GM12878 (cell line): ENCODE measurements around the gene HNRNPR. TPM values are rescaled to one million over a fixed set of nuclear protein-coding genes. Genes with fewer than 3 reads are reported as not detected.

Experiments
- ATAC-seq: fragments of 200-7000 bp; cut with Tn5 transposase; 3 replicates; pipeline ENCODE4 v1.9.1; 2020; ENCODE audit warnings: mild to moderate bottlenecking, moderate library complexity
- BruUV-seq: library from RNA; stranded (reverse); fragments of 400-500 nt; replicated peaks from 2 replicates; lab custom pipeline; 2021; lab: Mats Ljungman, UMichigan
- CTCF ChIA-PET: fragments of 300-600 bp; sonication (Branson Sonifier 250); formaldehyde crosslinking; extraction: SDS; loops from one replicate; lab custom pipeline; 2021; ENCODE audit warnings: inconsistent platforms; lab: Yijun Ruan, JAX
- POLR2A ChIA-PET: fragments of 350-600 bp; formaldehyde crosslinking; extraction: SDS; loops from one replicate; lab custom pipeline; 2021; ENCODE audit warnings: inconsistent platforms; lab: Charles Lee
- RAD21 ChIA-PET: fragments of 300-600 bp; sonication (Branson Sonifier 250); formaldehyde crosslinking; loops from one replicate; lab custom pipeline; 2023; ENCODE audit warnings: antibody characterized with exemption; ENCODE audit not compliant: unreplicated experiment; lab: Charles Lee
- SMC1A ChIA-PET: fragments of 300-600 bp; sonication (Branson Sonifier 250); formaldehyde crosslinking; loops from one replicate; lab custom pipeline; 2023; ENCODE audit not compliant: unreplicated experiment, uncharacterized antibody; lab: Charles Lee
- DNase-seq: peaks from one replicate; pipeline ENCODE4 v3.0.0-alpha.2; 2011; ENCODE audit warnings: low read depth, low spot score
- FAIRE-seq: peaks from 3 replicates; lab custom pipeline; 2011; peaks lifted over from hg19 to GRCh38; lab: Jason Lieb, UNC
- H2AFZ ChIP-seq: 2 replicates; pipeline ENCODE4 v1.6.0; 2011; ENCODE audit warnings: low read depth, low read length, control low read depth; ENCODE audit not compliant: control insufficient read depth
- H3K27ac ChIP-seq: 2 replicates; pipeline ENCODE4 v1.5.1; 2011; ENCODE audit warnings: control low read depth; ENCODE audit not compliant: control insufficient read depth, insufficient read depth
- H3K27me3 ChIP-seq, 2 experiments: replicated peaks in 1 of 2; 2 replicates each; pipeline versions ENCODE4 v1.6.0 to v1.6.1; 2011; ENCODE audit warnings: low read length in 1 of 2; ENCODE audit not compliant: control insufficient read depth in 2 of 2, insufficient read depth in 2 of 2
- H3K36me3 ChIP-seq, 2 experiments: 2 replicates each; pipeline ENCODE4 v1.5.1; 2011; ENCODE audit warnings: low read length in 1 of 2; ENCODE audit not compliant: control insufficient read depth in 2 of 2, insufficient read depth in 2 of 2
- H3K4me1 ChIP-seq: 2 replicates; pipeline ENCODE4 v1.6.1; 2011; ENCODE audit warnings: mild to moderate bottlenecking, low read length, moderate library complexity, mixed read lengths; ENCODE audit not compliant: control insufficient read depth, insufficient read depth
- H3K4me2 ChIP-seq: 2 replicates; pipeline ENCODE4 v1.6.0; 2011; ENCODE audit warnings: control low read depth; ENCODE audit not compliant: control insufficient read depth, insufficient read depth
- H3K4me3 ChIP-seq: fragments of 200-600 bp; sonication (generic); 2 replicates; pipeline ENCODE4 v1.5.1; 2016
- H3K79me2 ChIP-seq: 2 replicates; pipeline ENCODE4 v1.6.0; 2011; ENCODE audit warnings: low read length; ENCODE audit not compliant: control insufficient read depth, insufficient read depth
- H3K9ac ChIP-seq: 2 replicates; pipeline ENCODE4 v1.8.0; 2011; ENCODE audit warnings: low read length, control low read depth, mixed read lengths; ENCODE audit not compliant: control insufficient read depth, insufficient read depth
- H3K9me3 ChIP-seq: replicated peaks from 3 replicates; pipeline ENCODE4 v1.5.1; 2011; ENCODE audit warnings: mild to moderate bottlenecking, low read length; ENCODE audit not compliant: control insufficient read depth, insufficient read depth
- H4K20me1 ChIP-seq: 2 replicates; pipeline ENCODE4 v1.6.0; 2011; ENCODE audit not compliant: control insufficient read depth, insufficient read depth
- ATF7 ChIP-seq: fragments of 450-650 bp; IDR thresholded peaks from 2 replicates; pipeline ENCODE4 v1.6.1; 2016; ENCODE audit warnings: low read depth, mild to moderate bottlenecking
- BRCA1 ChIP-seq: IDR thresholded peaks from 2 replicates; pipeline ENCODE4 v1.6.1; 2011; ENCODE audit warnings: low read depth, low read length, improper control_type of control experiment
- E2F8 ChIP-seq: fragments of 450-650 bp; IDR thresholded peaks from 2 replicates; pipeline ENCODE4 v1.6.1; 2018; ENCODE audit warnings: mild to moderate bottlenecking, low read depth, moderate library complexity; ENCODE audit not compliant: partially characterized antibody
- FOS ChIP-seq: IDR thresholded peaks from 3 replicates; pipeline ENCODE4 v1.6.1; 2011; ENCODE audit warnings: borderline replicate concordance; ENCODE audit not compliant: insufficient read length; ENCODE audit errors: extremely low read depth
- IKZF2 ChIP-seq, 2 experiments: fragments of 450-650 bp; IDR thresholded peaks; 2 replicates each; pipeline ENCODE4 v1.6.1; 2017; ENCODE audit warnings: mild to moderate bottlenecking in 2 of 2, moderate library complexity in 2 of 2
- JUND ChIP-seq: IDR thresholded peaks from 2 replicates; pipeline ENCODE4 v1.6.1; 2012; ENCODE audit warnings: low read depth, mild to moderate bottlenecking, low read length, improper control_type of control experiment, moderate library complexity
- MLLT1 ChIP-seq: fragments of 450-650 bp; IDR thresholded peaks from 2 replicates; pipeline ENCODE4 v1.6.1; 2016; ENCODE audit warnings: mild to moderate bottlenecking
- MTA3 ChIP-seq: IDR thresholded peaks from 2 replicates; pipeline ENCODE4 v1.6.1; 2012; ENCODE audit warnings: low read length, inconsistent platforms, borderline replicate concordance
- NKRF ChIP-seq: fragments of 450-650 bp; conservative IDR thresholded peaks from 2 replicates; pipeline ENCODE4 v1.6.1; 2017; ENCODE audit warnings: mild to moderate bottlenecking, moderate library complexity
- NR2C1 ChIP-seq: fragments of 450-650 bp; IDR thresholded peaks from 2 replicates; pipeline ENCODE4 v1.6.1; 2017; ENCODE audit warnings: antibody characterized with exemption, mild to moderate bottlenecking, moderate library complexity
- PBX3 ChIP-seq: IDR thresholded peaks from 2 replicates; pipeline ENCODE4 v1.6.1; 2011; ENCODE audit warnings: mild to moderate bottlenecking, low read depth, low read length, moderate library complexity; ENCODE audit not compliant: insufficient replicate concordance
- PKNOX1 ChIP-seq: fragments of 450-650 bp; IDR thresholded peaks from 2 replicates; pipeline ENCODE4 v1.6.1; 2016; ENCODE audit warnings: mild to moderate bottlenecking
- PML ChIP-seq: IDR thresholded peaks from 2 replicates; pipeline ENCODE4 v1.6.1; 2012; ENCODE audit warnings: low read length, inconsistent platforms
- POLR2A ChIP-seq: IDR thresholded peaks from 2 replicates; pipeline ENCODE4 v1.6.1; 2011; ENCODE audit warnings: low read depth, mild to moderate bottlenecking, low read length
- RBBP5 ChIP-seq: fragments of 200-600 bp; sonication (generic); conservative IDR thresholded peaks from 2 replicates; pipeline ENCODE4 v1.6.1; 2016
- ZSCAN29 ChIP-seq: fragments of 450-650 bp; IDR thresholded peaks from 2 replicates; pipeline ENCODE4 v1.6.1; 2017; ENCODE audit warnings: mild to moderate bottlenecking, moderate library complexity
- WGBS: methylation state at CpG from one replicate; pipeline ENCODE4 v1.1.6; 2016; ENCODE audit warnings: low lambda C conversion rate; ENCODE audit not compliant: insufficient replicate concordance, insufficient coverage; ENCODE audit errors: missing lambda C conversion rate; 5-methylcytosine and 5-hydroxymethylcytosine counted together
- in situ Hi-C: fragments of 300-500 bp; cut with MboI; formaldehyde crosslinking; loops from 9 replicates; pipeline ENCODE4 v1.14.3; 2018; ENCODE audit warnings: mixed read lengths
- intact Hi-C: fragments of 100-400 bp; cut with micrococcal nuclease; formaldehyde crosslinking; loops from one replicate; pipeline ENCODE4 v1.14.2; 2022; ENCODE audit not compliant: unreplicated experiment
- polyA plus RNA-seq, 11 experiments: library from polyadenylated mRNA; depleted of rRNA in 4 of 11; unstranded in 6 of 11; stranded (reverse) in 5 of 11; fragments of >200 nt; fragmentation: Nextera tagmentation in 4 of 11; fragmentation: Illumina TruSeq in 1 of 11; extraction: Ambion mirVana in 4 of 11; extraction: Trizol in 1 of 11; gene quantifications; 1 replicate in 1 of 11; 2 replicates in 10 of 11; pipeline versions ENCODE4 v1.2.1 to v1.2.3, GENCODE V29; 2011 to 2016; ENCODE audit warnings: inconsistent platforms in 2 of 11, missing spikeins in 2 of 11, low read depth in 1 of 11
- total RNA-seq, 4 experiments: library from RNA; depleted of rRNA in 3 of 4; stranded (reverse); fragments of >200 nt in 3 of 4; fragmentation: Illumina TruSeq in 1 of 4; extraction: Trizol in 1 of 4; gene quantifications; 2 replicates each; pipeline versions ENCODE4 v1.2.1 to v1.2.3, GENCODE V29; 2013 to 2021

HNRNPR gene
- total and polyA plus RNA-seq, 10 of the 15 experiments (the other 5 are each of a cell fraction or from before 2014, with no cell fraction given): 80.5 to 280 (median 218) TPM

- no peak for TF ChIP-seq PKNOX1
- no peak for TF ChIP-seq ATF7
- TF ChIP-seq MLLT1: no peak
- no peak for TF ChIP-seq POLR2A
- TF ChIP-seq BRCA1: no peak
- no peak for TF ChIP-seq NKRF
- TF ChIP-seq, all 136 proteins: peak for 0
Observed at GRCh38 chr1:23337869-23338268, 6.2 kb downstream of the HNRNPR start (continued).

- H3K27ac ChIP-seq: no peak overlapping the region
- ATAC-seq (no peak), FAIRE-seq (no peak), DNase-seq (no peak)
- peaks cover 6 to 56% of the 10 kb centered on the region in 2 experiments for H3K36me3 ChIP-seq
- no TSS peak for BruUV-seq
- SMC1A ChIA-PET: no interaction called here
- in situ Hi-C loops (no loop called here), intact Hi-C loops (no loop called here)
- CTCF ChIA-PET: no interaction called here
- no peaks in the 10 kb centered on the region for H3K4me1 ChIP-seq
- no peaks in the 10 kb centered on the region for H4K20me1 ChIP-seq
- H3K9ac ChIP-seq: no peak overlapping the region
- H3K4me2 ChIP-seq: no peak overlapping the region
- POLR2A ChIA-PET: interaction anchor here (0.7 to 0.8 kb wide), 2 partner anchors 14 to 67 kb away, joined by 3 read pairs; no protein-coding TSS in a partner anchor
- WGBS: 90% methylated on average over 8 of the region's 8 CpGs
- no peak overlapping the region for H3K4me3 ChIP-seq
- H3K79me2 ChIP-seq: peaks cover 13% of the 10 kb centered on the region
- RAD21 ChIA-PET: no interaction called here
- no peaks in the 10 kb centered on the region for H3K9me3 ChIP-seq
- no peaks in the 10 kb centered on the region for H3K27me3 ChIP-seq
- H2AFZ ChIP-seq: no peak overlapping the region
- TF ChIP-seq NR2C1 (no peak), PML (no peak), JUND (no peak), BRCA1 (no peak), RBBP5 (no peak), MTA3 (no peak), IKZF2 (IDR thresholded peaks at IDR 0.05) (no peak), E2F8 (no peak), PBX3 (no peak), ZSCAN29 (no peak), FOS (no peak)
Observed at GRCh38 chr1:23331713-23332112, 12.4 kb downstream of the HNRNPR start.
